Stimulated activated CD4-positive, alpha-beta T cell treated with anti-CD3 and anti-CD28 coated beads, Interleukin-15, amount 100 ng/mL, for 48 hours (primary cell): Measurements from ENCODE around the gene KDM4D.

ENCODE experiments used
- DNase-seq, 2 donors: peaks; one replicate each; pipeline ENCODE4 v3.0.0-alpha.2; 2020; ENCODE audit warnings: low read depth in 2 of 2

The KDM4D gene

GRCh38 chr11:95033051-95033450 is 59.5 kb downstream of the KDM4D start:
- no peak for DNase-seq

GRCh38 chr11:95035316-95035715 is 61.8 kb downstream of the KDM4D start:
- no peak for DNase-seq

- peak in 1 of 2 donors; percentile 3 for DNase-seq
Measured at GRCh38 chr11:95037356-95038035, 64.0 kb downstream of the KDM4D start.

- no peak for DNase-seq
Measured at GRCh38 chr11:95042239-95042638, 68.7 kb downstream of the KDM4D start.

- DNase-seq, result no peak
Measured at GRCh38 chr11:95042906-95043305, 69.4 kb downstream of the KDM4D start.

- no peak for DNase-seq
Measured at GRCh38 chr11:95044010-95044409, 70.5 kb downstream of the KDM4D start.

- no peak for DNase-seq
Measured at GRCh38 chr11:95045812-95046211, 72.3 kb downstream of the KDM4D start.
